Endothelial cell of umbilical vein (primary cell): Measurements from ENCODE around the gene VEGFA. TPM values are rescaled to one million over a fixed set of nuclear protein-coding genes. Genes with fewer than 3 reads are reported as not detected.

Experiments used
- BruUV-seq: library from RNA; stranded (reverse); fragments of 400-500 nt; replicated peaks from 2 replicates; lab custom pipeline; 2021; lab: Mats Ljungman, UMichigan
- CTCF ChIA-PET: fragments of 300-600, 350-600 bp; sonication (Branson Sonifier 250); formaldehyde crosslinking; loops from one replicate; lab custom pipeline; 2021; ENCODE audit warnings: antibody characterized with exemption, inconsistent platforms; lab: Charles Lee
- POLR2A ChIA-PET: fragments of 300-600, 350-600 bp; sonication (Branson Sonifier 250); formaldehyde crosslinking; loops from one replicate; lab custom pipeline; 2021; ENCODE audit warnings: antibody characterized with exemption, inconsistent platforms; lab: Charles Lee
- DNase-seq: peaks from one replicate; pipeline ENCODE4 v3.0.0-alpha.2; 2011; ENCODE audit warnings: low read depth, low spot score
- FAIRE-seq: peaks from 2 replicates; lab custom pipeline; 2011; peaks lifted over from hg19 to GRCh38; lab: Jason Lieb, UNC
- H2AFZ ChIP-seq: 2 replicates; pipeline ENCODE4 v1.6.0; 2012; ENCODE audit warnings: low read depth, low read length, control low read depth, inconsistent platforms
- H3K27ac ChIP-seq: 2 replicates; pipeline ENCODE4 v1.5.1; 2011; ENCODE audit warnings: low read depth, mild to moderate bottlenecking, control low read depth, low read length, moderate library complexity; ENCODE audit not compliant: insufficient read depth
- H3K27me3 ChIP-seq, 2 experiments: 2 replicates each; pipeline versions ENCODE4 v1.6.0 to v1.6.1; 2011; ENCODE audit warnings: low read length in 2 of 2, mixed read lengths in 1 of 2; ENCODE audit not compliant: control insufficient read depth in 2 of 2, insufficient read depth in 2 of 2
- H3K36me3 ChIP-seq, 2 experiments: 2 replicates in 1 of 2; 3 replicates in 1 of 2; pipeline ENCODE4 v1.5.1; 2011; ENCODE audit warnings: low read length in 2 of 2, mild to moderate bottlenecking in 1 of 2, moderate library complexity in 1 of 2; ENCODE audit not compliant: control insufficient read depth in 2 of 2, insufficient read depth in 2 of 2; ENCODE audit errors: extremely low read depth in 1 of 2
- H3K4me1 ChIP-seq: 3 replicates; pipeline ENCODE4 v1.5.1; 2011; ENCODE audit warnings: mild to moderate bottlenecking, low read length; ENCODE audit not compliant: control insufficient read depth, insufficient read depth; ENCODE audit errors: extremely low read depth
- H3K4me2 ChIP-seq: 2 replicates; pipeline ENCODE4 v1.6.1; 2011; ENCODE audit warnings: low read length, control low read depth, mixed read lengths; ENCODE audit not compliant: insufficient read depth
- H3K4me3 ChIP-seq, 3 experiments: fragments of 200-600 bp in 1 of 3; sonication (generic), shearing (Covaris generic) in 1 of 3; replicated peaks in 1 of 3; 2 replicates each; pipeline ENCODE4 v1.5.1; 2011 to 2016; ENCODE audit warnings: control low read depth in 3 of 3, low read length in 3 of 3, mild to moderate bottlenecking in 2 of 3, inconsistent platforms in 1 of 3, low read depth in 1 of 3, moderate library complexity in 1 of 3; ENCODE audit not compliant: insufficient read depth in 1 of 3
- H3K79me2 ChIP-seq: 2 replicates; pipeline ENCODE4 v1.6.0; 2012; ENCODE audit warnings: low read length, inconsistent platforms; ENCODE audit not compliant: control insufficient read depth, insufficient read depth
- H3K9ac ChIP-seq: replicated peaks from 2 replicates; pipeline ENCODE3; 2011; ENCODE audit warnings: low read length, control low read depth; ENCODE audit not compliant: insufficient read depth; ENCODE audit errors: extremely low read depth
- H3K9me1 ChIP-seq: replicated peaks from 3 replicates; pipeline ENCODE4 v1.6.0; 2011; ENCODE audit warnings: mild to moderate bottlenecking, low read length; ENCODE audit not compliant: control insufficient read depth, insufficient read depth; ENCODE audit errors: extremely low read depth
- H3K9me3 ChIP-seq: replicated peaks from 2 replicates; pipeline ENCODE4 v1.5.1; 2012; ENCODE audit warnings: low read length, inconsistent platforms; ENCODE audit not compliant: control insufficient read depth, insufficient read depth
- H4K20me1 ChIP-seq: replicated peaks from 2 replicates; pipeline ENCODE3; 2011; ENCODE audit warnings: mild to moderate bottlenecking, low read length; ENCODE audit not compliant: control insufficient read depth, insufficient read depth; ENCODE audit errors: extremely low read depth
- FOS ChIP-seq: IDR thresholded peaks from 2 replicates; pipeline ENCODE4 v1.6.1; 2011; ENCODE audit warnings: mild to moderate bottlenecking, low read length, moderate library complexity, borderline replicate concordance; ENCODE audit not compliant: insufficient read depth
- GATA2 ChIP-seq: IDR thresholded peaks from 2 replicates; pipeline ENCODE4 v1.7.0; 2011; ENCODE audit warnings: low read depth, mild to moderate bottlenecking, moderate library complexity, mixed read lengths, low read length; ENCODE audit not compliant: insufficient read length, insufficient read depth
- MYC ChIP-seq: IDR thresholded peaks from one replicate; pipeline ENCODE4 v1.6.1; 2011; ENCODE audit warnings: mild to moderate bottlenecking, low read depth, low read length
- POLR2A ChIP-seq: IDR thresholded peaks from 2 replicates; pipeline ENCODE4 v1.6.1; 2012; ENCODE audit warnings: low read depth, mild to moderate bottlenecking, control low read depth, low read length
- POLR2AphosphoS5 ChIP-seq: IDR thresholded peaks from 2 replicates; pipeline ENCODE4 v1.6.1; 2012; ENCODE audit warnings: low read depth, mild to moderate bottlenecking, control low read depth, low read length, moderate library complexity; ENCODE audit not compliant: insufficient read depth
- dilution Hi-C: fragments of 300-500 bp; cut with MboI; formaldehyde crosslinking; loops from one replicate; pipeline ENCODE4 v1.15.0; 2019; ENCODE audit warnings: low sequenced_read_pairs; ENCODE audit not compliant: extremely low pct_ligation_motif_present
- intact Hi-C: fragments of 100-400 bp; cut with micrococcal nuclease; formaldehyde crosslinking; loops from one replicate; pipeline ENCODE4 v1.10.0; 2022
- polyA plus RNA-seq, 4 experiments: library from polyadenylated mRNA; depleted of rRNA in 3 of 4; stranded (reverse) in 3 of 4; unstranded in 1 of 4; fragments of >200 nt; gene quantifications; 2 replicates each; pipeline versions ENCODE4 v1.2.1 to v1.2.3, GENCODE V29; 2011 to 2012; ENCODE audit warnings: missing spikeins in 1 of 4
- total RNA-seq: library from RNA; stranded (reverse); gene quantifications from 2 replicates; pipeline ENCODE4 v1.2.3, GENCODE V29; 2021
- TF ChIP-seq, protein P1 (sequence below), 2 donors: IDR thresholded peaks; 1 replicate in 1 of 2; 2 replicates in 1 of 2; pipeline ENCODE4 v1.5.1; 2011; ENCODE audit warnings: low read length in 2 of 2, mild to moderate bottlenecking in 2 of 2, moderate library complexity in 2 of 2, control low read depth in 1 of 2, inconsistent platforms in 1 of 2, low read depth in 1 of 2; ENCODE audit not compliant: insufficient read depth in 1 of 2; ENCODE audit errors: extremely low read depth in 1 of 2

VEGFA gene
- total and polyA plus RNA-seq, 2 donors (not counting 3 experiments of a cell fraction or from before 2014, with no cell fraction given): 18.1 to 19.9 TPM

- no peaks in the 10 kb centered on the region for H3K36me3 ChIP-seq
- no peaks in the 10 kb centered on the region for H3K4me1 ChIP-seq
- no peaks in the 10 kb centered on the region for H3K27me3 ChIP-seq
- ChIA-PET POLR2A (interaction anchor here (0.6 kb wide), 1 partner anchor 31 kb away, joined by 5 read pairs; no protein-coding TSS in a partner anchor), CTCF (interaction anchor here (0.8 to 4.9 kb wide), 11 partner anchors 9 to 354 kb away, joined by 3 to 48 read pairs (median 5); partner anchors contain the start of gene VEGFA)
- no peak overlapping the region for H3K4me3 ChIP-seq
- no peak for DNase-seq
- no peaks in the 10 kb centered on the region for H3K9me1 ChIP-seq
- FAIRE-seq: no peak
- BruUV-seq: no TSS peak
- no peak overlapping the region for H2AFZ ChIP-seq
- H4K20me1 ChIP-seq: no peaks in the 10 kb centered on the region
- dilution Hi-C loops: no loop called here
- no peak for TF ChIP-seq POLR2AphosphoS5
- no peak for TF ChIP-seq FOS
- TF ChIP-seq MYC: no peak
- TF ChIP-seq POLR2A: no peak
- TF ChIP-seq GATA2: no peak
- TF ChIP-seq, protein P1, sequence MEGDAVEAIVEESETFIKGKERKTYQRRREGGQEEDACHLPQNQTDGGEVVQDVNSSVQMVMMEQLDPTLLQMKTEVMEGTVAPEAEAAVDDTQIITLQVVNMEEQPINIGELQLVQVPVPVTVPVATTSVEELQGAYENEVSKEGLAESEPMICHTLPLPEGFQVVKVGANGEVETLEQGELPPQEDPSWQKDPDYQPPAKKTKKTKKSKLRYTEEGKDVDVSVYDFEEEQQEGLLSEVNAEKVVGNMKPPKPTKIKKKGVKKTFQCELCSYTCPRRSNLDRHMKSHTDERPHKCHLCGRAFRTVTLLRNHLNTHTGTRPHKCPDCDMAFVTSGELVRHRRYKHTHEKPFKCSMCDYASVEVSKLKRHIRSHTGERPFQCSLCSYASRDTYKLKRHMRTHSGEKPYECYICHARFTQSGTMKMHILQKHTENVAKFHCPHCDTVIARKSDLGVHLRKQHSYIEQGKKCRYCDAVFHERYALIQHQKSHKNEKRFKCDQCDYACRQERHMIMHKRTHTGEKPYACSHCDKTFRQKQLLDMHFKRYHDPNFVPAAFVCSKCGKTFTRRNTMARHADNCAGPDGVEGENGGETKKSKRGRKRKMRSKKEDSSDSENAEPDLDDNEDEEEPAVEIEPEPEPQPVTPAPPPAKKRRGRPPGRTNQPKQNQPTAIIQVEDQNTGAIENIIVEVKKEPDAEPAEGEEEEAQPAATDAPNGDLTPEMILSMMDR (IDR thresholded peaks at IDR 0.05; ENCODE audit: extremely low read depth in 1 of 2, insufficient read depth in 1 of 2, low read depth in 1 of 2, low read length in 2 of 2): no peak
- H3K27ac ChIP-seq: no peak overlapping the region
- no peaks in the 10 kb centered on the region for H3K9me3 ChIP-seq
- H3K4me2 ChIP-seq: no peak overlapping the region
- intact Hi-C loops: loop anchor here (1.0 to 2.0 kb wide), 2 partner anchors 34 to 349 kb away; no protein-coding TSS in a partner anchor
- H3K9ac ChIP-seq: no peak overlapping the region
- no peaks in the 10 kb centered on the region for H3K79me2 ChIP-seq
These were observed 44.9 kb upstream of the VEGFA start for GRCh38 chr6:43724914-43725642.
